SH-SY5Y (cell line): ENCODE data around the gene SNCA.

Experiments
- GATA2 ChIP-seq: IDR thresholded peaks from 2 replicates; pipeline ENCODE4 v1.6.1; 2011; ENCODE audit warnings: mild to moderate bottlenecking, low read depth, low read length
- GATA3 ChIP-seq: IDR thresholded peaks from 2 replicates; pipeline ENCODE4 v1.6.1; 2011; ENCODE audit warnings: low read depth, mild to moderate bottlenecking, low read length, moderate library complexity

DNA sequence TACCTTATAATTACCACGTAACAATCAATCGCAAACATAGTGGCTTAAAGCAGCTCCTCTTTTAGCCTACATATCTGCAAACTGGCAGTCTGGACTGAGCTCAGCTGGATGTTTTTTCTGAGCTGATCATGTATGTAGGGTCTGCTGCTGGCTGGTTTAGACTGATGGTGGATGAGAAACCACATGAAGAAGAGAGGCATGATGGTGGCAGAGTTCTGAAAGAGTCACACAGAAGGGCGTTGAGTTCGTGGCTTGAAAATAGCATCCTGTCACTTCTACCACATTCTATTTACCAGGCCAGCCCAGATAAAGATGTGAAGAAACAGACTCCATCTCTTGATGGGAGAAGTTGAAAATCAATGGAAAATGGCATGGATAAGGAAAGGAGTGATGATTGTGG, 151.3 kb downstream of the SNCA start:
- TF ChIP-seq GATA3 (no peak), GATA2 (no peak)
